Ectodermal cell (in vitro differentiated cells): ENCODE results near the gene LINC00237. TPM values are rescaled to one million over a fixed set of nuclear protein-coding genes. Genes with fewer than 3 reads are reported as not detected.
A peak's percentile ranks its signal among the peaks of the same experiment; 100 is the strongest.

ENCODE experiments used
- H3K27ac ChIP-seq: 2 replicates; pipeline ENCODE4 v1.7.0; 2013; ENCODE audit warnings: mild to moderate bottlenecking, low read depth, low read length; ENCODE audit not compliant: insufficient read depth, poor library complexity, severe bottlenecking
- H3K27me3 ChIP-seq: 2 replicates; pipeline ENCODE4 v1.7.0; 2013; ENCODE audit warnings: mild to moderate bottlenecking, low read length; ENCODE audit not compliant: insufficient read depth, control insufficient read depth, poor library complexity, severe bottlenecking
- H3K36me3 ChIP-seq: one replicate; pipeline ENCODE4 v1.7.0; 2013; ENCODE audit warnings: low read length; ENCODE audit not compliant: control insufficient read depth, insufficient read depth
- H3K4me1 ChIP-seq: one replicate; pipeline ENCODE4 v1.7.0; 2013; ENCODE audit warnings: low read length; ENCODE audit not compliant: control insufficient read depth, insufficient read depth
- H3K4me3 ChIP-seq: 2 replicates; pipeline ENCODE4 v1.7.0; 2013; ENCODE audit warnings: low read depth, low read length, control low read depth; ENCODE audit not compliant: insufficient read depth
- H3K9me3 ChIP-seq: 2 replicates; pipeline ENCODE4 v1.7.0; 2013; ENCODE audit warnings: mild to moderate bottlenecking, low read length, moderate library complexity; ENCODE audit not compliant: control insufficient read depth
- WGBS, 2 experiments: methylation state at CpG; one replicate each; pipeline ENCODE4 v1.1.7; 2013; ENCODE audit warnings: missing lambda C conversion rate in 2 of 2; 5-methylcytosine and 5-hydroxymethylcytosine counted together
- polyA plus RNA-seq, 4 experiments: library from polyadenylated mRNA; stranded (reverse); fragments of 50-300 nt; gene quantifications; one replicate each; pipeline ENCODE4 v1.2.3, GENCODE V29; 2013

Gene LINC00237
- not detected for polyA plus RNA-seq (2013, experiment 1 of 4)
- not detected for polyA plus RNA-seq (2013, experiment 2 of 4)
- polyA plus RNA-seq (2013, experiment 3 of 4) = not detected
- polyA plus RNA-seq (2013, experiment 4 of 4) = not detected

DNA sequence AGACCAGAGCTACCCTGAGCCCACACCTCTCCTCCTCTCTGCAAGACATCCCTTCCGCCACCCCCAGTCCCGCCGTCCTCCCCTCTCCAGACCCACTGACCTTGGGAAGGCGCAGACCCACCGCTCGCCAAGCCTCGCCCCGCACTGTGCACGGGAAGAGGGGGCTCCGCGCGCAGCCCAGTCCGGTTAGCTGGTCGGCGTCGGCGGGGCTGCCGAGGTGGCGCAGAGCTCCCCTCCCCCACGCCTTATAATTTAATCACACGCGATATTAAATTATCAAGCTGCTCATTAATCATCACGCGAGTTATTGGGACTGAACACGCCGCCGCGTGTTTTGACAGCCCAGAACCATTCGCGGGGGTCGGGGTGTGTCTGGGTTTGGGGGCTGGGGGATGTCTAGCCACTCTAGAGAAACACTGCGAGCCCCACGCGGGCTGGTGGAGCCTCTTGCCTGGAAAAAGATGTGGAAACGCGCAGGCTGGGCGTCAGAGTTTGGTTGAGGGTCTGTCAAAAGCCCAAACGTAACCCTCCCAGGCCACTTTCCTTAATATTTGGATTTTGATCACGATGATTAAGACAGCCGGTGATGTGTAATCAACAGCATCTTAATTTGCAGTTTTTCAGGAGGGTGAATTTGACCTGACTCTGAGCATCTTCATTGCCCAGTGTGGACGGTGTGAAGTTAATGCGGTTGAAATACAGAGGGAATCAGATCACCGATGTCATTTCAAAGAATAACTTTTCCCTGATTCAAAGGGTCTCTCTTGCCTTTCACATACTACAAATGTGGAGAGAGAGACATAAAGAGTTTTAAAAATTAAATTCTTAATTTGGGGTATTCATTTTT lies at the start of gene LINC00237:
Gene LINC00237, minus strand, starts transcription at position 188 of the 847 bp plus-strand sequence.
- peak within 1 kb of the TSS; percentile 1 for H3K4me3 ChIP-seq
- H3K4me1 ChIP-seq = peaks cover 20% of the 10 kb centered on the region
- 5 to 6% methylated on average over 42 to 43 of the region's 43 CpGs for WGBS, 2 experiments
- no peaks in the 10 kb centered on the region for H3K9me3 ChIP-seq
- H3K27me3 ChIP-seq = peaks cover 100% of the 10 kb centered on the region
- H3K36me3 ChIP-seq = no peaks in the 10 kb centered on the region
- no peak within 1 kb of the TSS for H3K27ac ChIP-seq

DNA sequence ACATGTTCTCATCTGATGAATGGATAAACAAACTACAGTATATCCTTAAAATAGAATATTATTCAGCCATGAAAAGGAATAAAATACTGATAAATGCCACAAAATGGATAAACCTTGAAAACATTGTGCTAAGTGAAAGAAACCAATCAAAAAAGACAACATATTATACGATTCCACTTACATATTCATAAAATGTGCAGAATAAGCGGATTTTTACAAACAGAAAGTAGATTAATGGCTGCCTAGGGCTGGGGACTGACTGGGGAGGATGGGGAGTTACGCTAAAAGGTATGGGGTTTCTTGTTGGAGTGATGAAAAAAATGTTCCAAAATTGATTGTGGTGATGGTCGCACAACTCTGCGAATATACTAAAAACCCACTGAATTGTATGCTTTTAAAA lies 49.1 kb upstream of the LINC00237 start:
- Histone ChIP-seq H3K4me1 (no peaks in the 10 kb centered on the region), H3K36me3 (no peaks in the 10 kb centered on the region), H3K27me3 (no peaks in the 10 kb centered on the region), H3K27ac (no peak overlapping the region), H3K4me3 (no peak overlapping the region), H3K9me3 (no peaks in the 10 kb centered on the region)
- 97 to 99% methylated on average over 4 to 5 of the region's 5 CpGs for WGBS, 2 experiments

GRCh38 chr20:21154692-21155091 lies 48.5 kb upstream of the LINC00237 start:
- no peaks in the 10 kb centered on the region for H3K4me1 ChIP-seq
- H3K9me3 ChIP-seq = no peaks in the 10 kb centered on the region
- whole genome bisulfite sequencing, 2 experiments = 68 to 85% methylated on average over 2 of the region's 2 CpGs
- no peak overlapping the region for H3K27ac ChIP-seq
- H3K27me3 ChIP-seq = no peaks in the 10 kb centered on the region
- H3K36me3 ChIP-seq = no peaks in the 10 kb centered on the region
- H3K4me3 ChIP-seq = no peak overlapping the region

DNA sequence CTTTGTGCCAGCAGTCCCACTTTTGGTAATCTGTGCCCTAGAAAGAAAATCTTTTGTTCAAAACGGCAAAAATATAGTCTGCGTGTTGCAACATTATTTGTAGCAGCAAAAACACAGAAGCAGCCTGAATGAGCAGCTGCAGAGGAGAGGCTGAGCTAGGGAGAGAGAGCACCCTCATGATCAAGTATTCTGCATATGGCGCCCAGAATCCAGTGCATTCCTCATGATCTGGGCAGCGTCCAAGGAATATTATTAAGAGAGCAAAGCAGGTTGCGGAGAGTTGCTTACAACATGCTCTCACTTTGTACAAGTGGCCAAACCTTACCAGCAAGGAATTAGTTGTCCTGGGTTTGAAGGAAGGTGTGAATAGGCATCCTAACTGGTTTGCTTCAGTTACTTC lies 45.6 kb upstream of the LINC00237 start:
- H3K4me1 ChIP-seq = no peaks in the 10 kb centered on the region
- H3K27ac ChIP-seq = no peak overlapping the region
- no peaks in the 10 kb centered on the region for H3K27me3 ChIP-seq
- WGBS, 2 experiments = 87 to 96% methylated on average over 5 of the region's 5 CpGs
- H3K36me3 ChIP-seq = no peaks in the 10 kb centered on the region
- no peak overlapping the region for H3K4me3 ChIP-seq
- no peaks in the 10 kb centered on the region for H3K9me3 ChIP-seq

DNA sequence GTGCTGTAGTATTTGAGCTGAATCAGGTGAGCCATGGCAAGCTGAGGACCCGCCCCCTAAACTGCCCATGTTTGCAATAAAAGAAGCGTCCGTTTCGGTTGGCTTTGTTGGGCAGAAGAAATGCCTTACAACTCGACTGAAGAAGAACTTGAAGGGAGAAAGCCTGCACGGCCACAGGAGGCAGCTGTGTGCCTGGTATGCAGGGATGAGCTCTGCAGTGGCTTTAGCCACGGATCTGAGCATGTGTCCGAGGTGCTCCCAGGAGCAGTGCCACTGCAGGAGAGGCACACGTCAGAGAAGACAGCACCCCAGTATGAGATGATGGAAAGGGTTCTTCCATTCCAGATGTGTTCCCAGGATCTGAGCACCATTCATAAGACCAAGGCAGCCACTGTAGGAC lies 43.2 kb upstream of the LINC00237 start:
- H3K9me3 ChIP-seq = no peaks in the 10 kb centered on the region
- no peaks in the 10 kb centered on the region for H3K4me1 ChIP-seq
- WGBS, 2 experiments = 83 to 86% methylated on average over 9 of the region's 9 CpGs
- no peak overlapping the region for H3K4me3 ChIP-seq
- no peaks in the 10 kb centered on the region for H3K27me3 ChIP-seq
- H3K36me3 ChIP-seq = no peaks in the 10 kb centered on the region
- no peak overlapping the region for H3K27ac ChIP-seq

DNA sequence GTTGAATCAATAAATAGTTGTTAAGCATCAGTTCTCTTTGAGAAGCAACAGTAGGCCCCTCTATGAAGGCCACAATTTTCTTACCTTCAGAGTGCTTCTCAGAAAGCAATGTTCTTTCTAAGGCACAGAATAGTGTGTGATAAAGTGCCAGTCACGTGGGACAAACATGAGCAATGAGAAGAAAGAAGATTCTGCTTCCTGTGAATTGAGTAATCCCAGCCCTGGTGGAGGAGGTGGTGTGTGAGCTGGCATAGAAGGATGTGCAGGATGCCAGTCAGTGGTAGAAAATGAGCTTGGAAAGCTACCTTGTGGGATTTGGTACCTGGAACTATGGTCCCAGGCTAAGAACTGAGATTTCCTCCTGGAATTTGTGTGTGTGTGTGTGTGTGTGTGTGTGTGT lies 41.4 kb upstream of the LINC00237 start:
- Histone ChIP-seq H3K9me3 (no peaks in the 10 kb centered on the region), H3K27me3 (no peaks in the 10 kb centered on the region), H3K4me1 (no peaks in the 10 kb centered on the region), H3K27ac (no peak overlapping the region), H3K36me3 (no peaks in the 10 kb centered on the region), H3K4me3 (no peak overlapping the region)
- 88 to 93% methylated on average over 1 of the region's 1 CpG for WGBS, 2 experiments

DNA sequence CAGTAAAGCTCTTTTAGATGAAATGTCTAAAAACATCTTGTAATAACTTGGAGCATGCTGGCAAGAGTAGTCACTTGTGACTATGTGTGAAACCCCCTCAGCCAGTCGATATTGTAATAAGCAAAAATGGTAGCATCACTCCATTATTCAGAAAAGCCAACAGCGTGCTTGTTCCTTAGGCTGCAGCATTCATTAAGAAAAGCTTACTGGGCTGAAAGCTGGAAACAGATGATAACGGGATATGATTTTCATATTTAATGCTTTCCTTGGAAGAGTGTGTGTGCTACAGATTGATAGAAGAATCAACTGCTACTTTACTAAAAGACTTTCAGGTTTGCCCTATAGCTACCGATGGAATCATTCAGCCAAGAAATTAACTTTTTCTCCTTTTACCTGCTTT lies 40.1 kb upstream of the LINC00237 start:
- Histone ChIP-seq H3K4me3 (no peak overlapping the region), H3K9me3 (no peaks in the 10 kb centered on the region), H3K27me3 (no peaks in the 10 kb centered on the region), H3K27ac (no peak overlapping the region), H3K4me1 (no peaks in the 10 kb centered on the region), H3K36me3 (no peaks in the 10 kb centered on the region)
- 89 to 99% methylated on average over 4 of the region's 4 CpGs for WGBS, 2 experiments

DNA sequence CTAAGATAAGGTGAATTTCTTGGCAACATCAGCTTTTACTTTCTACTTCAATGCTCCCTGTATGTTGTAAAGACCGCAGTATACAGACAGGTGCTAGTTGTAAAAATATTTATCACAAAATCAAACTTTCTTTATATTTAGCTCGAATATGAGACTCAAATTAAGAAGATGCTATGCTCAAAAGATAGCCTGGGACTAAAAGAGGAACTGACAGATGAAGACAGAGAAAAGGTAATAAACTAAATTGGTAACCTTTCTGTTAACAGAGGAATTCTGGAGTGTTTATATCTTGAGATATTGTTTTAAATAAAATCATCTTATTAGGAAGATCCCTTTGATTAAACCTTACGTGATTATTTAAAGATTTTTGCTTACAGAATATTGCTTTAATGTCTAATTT lies 39.3 kb upstream of the LINC00237 start:
- no peaks in the 10 kb centered on the region for H3K4me1 ChIP-seq
- H3K27ac ChIP-seq = no peak overlapping the region
- H3K4me3 ChIP-seq = no peak overlapping the region
- H3K36me3 ChIP-seq = no peaks in the 10 kb centered on the region
- H3K9me3 ChIP-seq = no peaks in the 10 kb centered on the region
- H3K27me3 ChIP-seq = no peaks in the 10 kb centered on the region
- WGBS, 2 experiments = 93 to 97% methylated on average over 2 to 3 of the region's 3 CpGs

GRCh38 chr20:21143194-21143890 lies 37.2 kb upstream of the LINC00237 start:
- H3K4me1 ChIP-seq = no peaks in the 10 kb centered on the region
- H3K27ac ChIP-seq = no peak overlapping the region
- H3K27me3 ChIP-seq = no peaks in the 10 kb centered on the region
- WGBS, 2 experiments = 94 to 97% methylated on average over 6 to 7 of the region's 7 CpGs
- H3K4me3 ChIP-seq = no peak overlapping the region
- H3K36me3 ChIP-seq = no peaks in the 10 kb centered on the region
- no peaks in the 10 kb centered on the region for H3K9me3 ChIP-seq

- Histone ChIP-seq H3K36me3 (no peaks in the 10 kb centered on the region), H3K27ac (no peak overlapping the region), H3K4me3 (no peak overlapping the region), H3K27me3 (no peaks in the 10 kb centered on the region), H3K9me3 (no peaks in the 10 kb centered on the region), H3K4me1 (no peaks in the 10 kb centered on the region)
- WGBS, 2 experiments = 92% methylated on average over 5 of the region's 5 CpGs
Measured at GRCh38 chr20:21141825-21142224, 35.7 kb upstream of the LINC00237 start.
